Keratinocyte (primary cell): Measurements from ENCODE around the gene BTBD6. TPM values are rescaled to one million over a fixed set of nuclear protein-coding genes. Genes with fewer than 3 reads are reported as not detected.

Source experiments
- DNase-seq: peaks from one replicate; pipeline ENCODE4 v3.0.0-alpha.2; 2011; ENCODE audit warnings: low read depth, missing footprints, low spot score
- FAIRE-seq: peaks from 2 replicates; lab custom pipeline; 2011; peaks lifted over from hg19 to GRCh38; lab: Jason Lieb, UNC
- H2AFZ ChIP-seq: 2 replicates; pipeline ENCODE4 v1.6.0; 2012; ENCODE audit warnings: low read length, control low read depth, inconsistent platforms; ENCODE audit not compliant: control insufficient read depth
- H3K27ac ChIP-seq: 2 replicates; pipeline ENCODE4 v1.5.1; 2011; ENCODE audit warnings: low read length; ENCODE audit not compliant: control insufficient read depth, insufficient read depth
- H3K27me3 ChIP-seq: 3 replicates; pipeline ENCODE4 v1.6.0; 2011; ENCODE audit warnings: low read length; ENCODE audit not compliant: control insufficient read depth, insufficient read depth; ENCODE audit errors: extremely low read depth
- H3K36me3 ChIP-seq, 2 experiments: 2 replicates in 1 of 2; 3 replicates in 1 of 2; pipeline ENCODE4 v1.5.1; 2011; ENCODE audit warnings: low read length in 2 of 2, mild to moderate bottlenecking in 1 of 2; ENCODE audit not compliant: control insufficient read depth in 2 of 2, insufficient read depth in 2 of 2; ENCODE audit errors: extremely low read depth in 1 of 2
- H3K4me1 ChIP-seq: 3 replicates; pipeline ENCODE4 v1.5.1; 2011; ENCODE audit warnings: low read length; ENCODE audit not compliant: control insufficient read depth, insufficient read depth; ENCODE audit errors: extremely low read depth
- H3K4me2 ChIP-seq: 3 replicates; pipeline ENCODE4 v1.6.0; 2011; ENCODE audit warnings: low read depth, low read length; ENCODE audit not compliant: control insufficient read depth, insufficient read depth; ENCODE audit errors: extremely low read depth
- H3K4me3 ChIP-seq, 3 experiments: fragments of 200-600 bp in 1 of 3; sonication (generic) in 1 of 3; 2 replicates in 2 of 3; 3 replicates in 1 of 3; pipeline ENCODE4 v1.5.1; 2011 to 2016; ENCODE audit warnings: low read length in 3 of 3, mild to moderate bottlenecking in 3 of 3, control low read depth in 2 of 3, inconsistent platforms in 1 of 3, low read depth in 1 of 3, mixed read lengths in 1 of 3, mixed run types in 1 of 3, moderate library complexity in 1 of 3; ENCODE audit not compliant: control insufficient read depth in 2 of 3, insufficient read depth in 2 of 3; ENCODE audit errors: extremely low read depth in 1 of 3
- H3K79me2 ChIP-seq: 2 replicates; pipeline ENCODE4 v1.6.0; 2012; ENCODE audit warnings: low read length; ENCODE audit not compliant: control insufficient read depth, insufficient read depth
- H3K9ac ChIP-seq: 3 replicates; pipeline ENCODE4 v1.6.0; 2011; ENCODE audit warnings: low read length; ENCODE audit not compliant: control insufficient read depth, insufficient read depth; ENCODE audit errors: extremely low read depth
- H3K9me1 ChIP-seq: 3 replicates; pipeline ENCODE4 v1.6.0; 2011; ENCODE audit warnings: low read length; ENCODE audit not compliant: control insufficient read depth, insufficient read depth; ENCODE audit errors: extremely low read depth
- H3K9me3 ChIP-seq: 2 replicates; pipeline ENCODE4 v1.5.1; 2012; ENCODE audit warnings: low read depth, low read length; ENCODE audit not compliant: control insufficient read depth
- H4K20me1 ChIP-seq: 3 replicates; pipeline ENCODE4 v1.6.0; 2011; ENCODE audit warnings: low read length; ENCODE audit not compliant: control insufficient read depth, insufficient read depth; ENCODE audit errors: extremely low read depth
- CTCF ChIP-seq, 3 experiments: IDR thresholded peaks in 1 of 3; conservative IDR thresholded peaks in 1 of 3; optimal IDR thresholded peaks in 1 of 3; 2 replicates in 2 of 3; 3 replicates in 1 of 3; pipeline versions ENCODE3 to v1.5.1; 2011; ENCODE audit warnings: low read length in 3 of 3, mild to moderate bottlenecking in 3 of 3, moderate library complexity in 2 of 3, control low read depth in 1 of 3, inconsistent platforms in 1 of 3; ENCODE audit not compliant: insufficient read depth in 2 of 3; ENCODE audit errors: extremely low read depth in 1 of 3
- EZH2 ChIP-seq: IDR thresholded peaks from one replicate; pipeline ENCODE4 v1.6.1; 2012; ENCODE audit warnings: inconsistent platforms, mild to moderate bottlenecking, low read length, moderate library complexity
- dilution Hi-C: fragments of 300-500 bp; cut with MboI; formaldehyde crosslinking; loops from one replicate; pipeline ENCODE4 v1.7.0; 2020; ENCODE audit warnings: low sequenced_read_pairs; ENCODE audit not compliant: extremely low pct_ligation_motif_present
- polyA plus RNA-seq, 5 experiments: library from polyadenylated mRNA; depleted of rRNA in 3 of 5; stranded (reverse) in 3 of 5; stranded (forward) in 1 of 5; unstranded in 1 of 5; fragments of >200 nt; gene quantifications; 1 replicate in 1 of 5; 2 replicates in 3 of 5; 3 replicates in 1 of 5; pipeline versions ENCODE4 v1.2.1 to v1.2.3, GENCODE V29; 2011 to 2012; ENCODE audit warnings: missing spikeins in 2 of 5, low read depth in 1 of 5, low replicate concordance in 1 of 5

The BTBD6 gene
- polyA plus RNA-seq, 1 donor (not counting 4 experiments of a cell fraction or from before 2014, with no cell fraction given): 22.2 TPM

DNA sequence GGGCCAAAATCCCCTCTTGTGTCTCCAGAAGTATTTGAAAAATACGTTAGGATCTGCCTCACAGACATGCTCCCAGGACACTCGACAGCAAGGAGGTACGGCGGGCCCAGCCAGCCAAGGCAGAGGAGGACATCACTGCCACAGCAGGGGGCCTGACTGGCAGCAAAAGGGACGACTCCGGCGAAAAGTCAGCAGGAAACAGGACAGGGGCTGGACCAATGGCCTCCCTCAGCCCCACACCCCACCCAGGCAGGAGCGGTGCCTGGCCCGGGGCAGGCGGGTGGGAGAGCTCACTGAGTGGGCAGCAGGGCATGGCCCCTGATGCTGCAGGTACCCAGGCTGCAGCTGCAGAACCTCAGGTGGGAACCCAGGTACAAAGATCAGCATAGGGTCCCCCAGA, 34.7 kb downstream of the BTBD6 start:
- H3K9me3 ChIP-seq: no peaks in the 10 kb centered on the region
- no peak overlapping the region for H3K27ac ChIP-seq
- H3K4me2 ChIP-seq: no peak overlapping the region
- no peaks in the 10 kb centered on the region for H3K27me3 ChIP-seq
- H3K9me1 ChIP-seq: no peaks in the 10 kb centered on the region
- dilution Hi-C loops: no loop called here
- no peak overlapping the region for H3K9ac ChIP-seq
- TF ChIP-seq CTCF (optimal IDR thresholded peaks at IDR 0.05 in 1 of 3, IDR thresholded peaks at IDR 0.05 in 1 of 3, conservative IDR thresholded peaks at IDR 0.05 in 1 of 3; ENCODE audit: extremely low read depth in 1 of 3, insufficient read depth in 2 of 3, low read length in 3 of 3) (no peak), EZH2 (no peak)
- no peak overlapping the region for H3K4me3 ChIP-seq
- H3K4me1 ChIP-seq: no peaks in the 10 kb centered on the region
- peaks cover 44% of the 10 kb centered on the region for H3K79me2 ChIP-seq
- peaks cover 2 to 6% of the 10 kb centered on the region in 2 experiments for H3K36me3 ChIP-seq
- DNase-seq (no peak), FAIRE-seq (no peak)
- no peak overlapping the region for H2AFZ ChIP-seq
- peaks cover 10% of the 10 kb centered on the region for H4K20me1 ChIP-seq

DNA sequence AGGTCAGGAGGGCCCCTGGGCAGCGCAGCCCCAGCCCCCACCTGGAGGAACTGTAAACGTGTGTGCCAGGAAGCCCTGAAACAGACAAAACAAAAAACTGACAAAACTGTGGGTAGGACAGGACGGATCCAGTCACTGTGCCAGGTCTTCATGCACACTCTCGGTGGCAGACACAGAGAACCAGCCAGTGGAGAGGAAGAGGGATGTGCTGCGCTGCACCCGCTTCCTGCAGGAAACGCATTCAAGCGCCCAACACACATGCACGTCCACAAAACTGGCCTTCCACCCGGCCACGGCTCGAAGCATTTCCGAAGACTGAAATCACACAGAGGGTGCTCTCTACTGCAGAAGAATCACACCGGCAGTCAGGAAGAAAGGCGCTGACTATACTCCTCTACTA, 35.6 kb downstream of the BTBD6 start:
- H3K4me2 ChIP-seq: no peak overlapping the region
- DNase-seq (no peak), FAIRE-seq (no peak)
- dilution Hi-C loops: no loop called here
- H3K79me2 ChIP-seq: peaks cover 41% of the 10 kb centered on the region
- no peak overlapping the region for H3K27ac ChIP-seq
- H3K4me1 ChIP-seq: no peaks in the 10 kb centered on the region
- H3K9me1 ChIP-seq: no peaks in the 10 kb centered on the region
- H2AFZ ChIP-seq: no peak overlapping the region
- H4K20me1 ChIP-seq: peaks cover 10% of the 10 kb centered on the region
- no peaks in the 10 kb centered on the region for H3K9me3 ChIP-seq
- no peak for TF ChIP-seq EZH2
- no peak for TF ChIP-seq CTCF (optimal IDR thresholded peaks at IDR 0.05 in 1 of 3, IDR thresholded peaks at IDR 0.05 in 1 of 3, conservative IDR thresholded peaks at IDR 0.05 in 1 of 3; ENCODE audit: extremely low read depth in 1 of 3, insufficient read depth in 2 of 3, low read length in 3 of 3)
- no peaks in the 10 kb centered on the region for H3K27me3 ChIP-seq
- no peak overlapping the region for H3K9ac ChIP-seq
- H3K36me3 ChIP-seq: peaks cover 2 to 6% of the 10 kb centered on the region in 2 experiments
- H3K4me3 ChIP-seq: no peak overlapping the region
